SIG-M5 (cell line): Measurements from ENCODE around the gene KRT32.
"Not testable (repeated sequence)": the region's sequence is repeated elsewhere in the genome, so short reads cannot be mapped to it uniquely, and the experiment has no call there.

Experiments used
- DNase-seq: peaks from one replicate; lab custom pipeline; 2025; lab: John Stamatoyannopoulos, UW

Gene KRT32

DNA sequence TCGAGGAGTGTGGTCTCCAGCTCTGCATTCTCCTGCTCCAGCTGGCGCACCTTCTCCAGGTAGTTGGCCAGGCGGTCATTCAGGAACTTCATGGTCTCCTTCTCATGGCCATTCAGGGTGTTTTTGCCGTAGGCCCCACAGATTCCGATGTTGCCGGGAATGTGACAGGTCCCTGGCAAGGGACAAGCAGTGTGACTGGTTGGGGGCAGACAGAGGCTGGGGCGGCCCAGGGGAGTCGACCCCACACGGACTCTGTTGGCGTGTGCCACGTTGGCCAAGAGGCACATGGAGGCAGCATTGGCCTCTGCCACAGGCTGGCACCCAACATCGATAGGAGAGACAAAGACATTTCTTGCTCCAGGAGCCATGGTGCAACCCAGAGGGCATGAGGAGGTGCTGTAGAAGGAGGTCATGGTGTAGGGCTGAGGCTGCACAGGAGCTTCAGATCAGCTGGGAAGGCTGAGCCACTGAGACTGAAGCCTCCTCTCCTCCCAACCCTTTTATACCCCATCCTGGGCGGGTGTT is 43.0 kb downstream of the KRT32 start, which contains the start of gene KRT37:
TSS of gene KRT37 (minus strand) at position 475 of the 525 bp plus-strand sequence. CDS start at position 413, 62 bp downstream.
- no peak for DNase-seq

DNA sequence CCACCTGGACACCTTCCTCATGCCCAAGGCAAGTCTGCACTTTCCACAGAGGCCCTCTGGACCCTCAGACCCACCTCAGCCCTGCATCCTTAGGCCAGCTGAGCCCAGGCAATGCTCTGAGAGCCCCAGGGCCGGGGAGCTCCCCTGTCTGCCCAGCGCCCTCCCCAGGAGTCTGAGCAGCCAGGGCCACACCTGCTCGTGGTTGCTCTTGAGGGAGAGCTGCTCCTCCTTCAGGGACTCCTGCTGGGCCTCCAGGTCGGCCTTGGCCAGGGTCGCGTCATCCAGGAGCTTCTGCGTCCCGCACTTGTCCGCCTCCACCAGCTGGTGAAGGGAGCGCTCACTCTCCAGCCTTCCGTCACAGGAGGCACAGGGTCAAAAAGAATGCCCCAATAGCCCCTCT is 44.6 kb downstream of the KRT32 start:
- DNase-seq = not testable (repeated sequence)

DNA sequence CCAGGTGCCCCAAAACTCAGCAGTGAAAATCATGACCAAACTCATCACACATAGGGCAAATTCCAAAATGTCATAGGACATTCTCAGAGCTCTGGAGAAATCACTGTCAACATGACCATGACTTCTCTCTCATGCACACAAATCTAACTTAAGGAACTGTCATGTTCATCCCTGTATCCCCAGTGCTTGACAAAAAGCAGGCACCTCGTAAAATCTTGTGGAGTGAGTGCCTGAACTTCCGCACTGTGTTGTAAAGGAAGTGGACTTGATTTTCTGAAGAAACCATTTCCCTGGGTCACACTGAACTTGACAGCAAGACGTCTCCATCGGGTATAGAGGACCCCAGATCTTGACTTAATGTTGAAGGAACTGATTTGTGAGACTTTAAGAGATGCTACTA is 45.6 kb downstream of the KRT32 start:
- DNase-seq = no peak

DNA sequence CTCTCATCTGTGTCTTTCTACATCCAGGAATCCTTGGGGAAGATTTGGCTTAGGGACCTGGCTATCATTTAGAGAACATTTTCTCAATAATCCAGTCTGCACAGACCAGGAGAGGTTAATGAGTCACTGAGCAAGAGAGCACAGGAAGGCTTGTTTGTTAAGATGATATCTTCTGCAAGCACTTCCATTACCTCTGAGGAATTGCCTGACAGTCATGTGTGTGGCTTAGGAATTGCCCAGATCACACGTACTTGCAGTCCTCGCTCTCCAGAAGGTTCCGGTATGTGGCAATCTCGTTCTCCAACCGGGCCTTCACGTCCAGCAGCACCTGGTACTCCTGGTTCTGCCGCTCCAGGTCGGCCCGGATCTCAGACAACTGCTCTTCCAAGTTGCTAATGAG is 46.1 kb downstream of the KRT32 start:
- no peak for DNase-seq

- no peak for DNase-seq
Observed at GRCh38 chr17:41420134-41420533, 47.1 kb downstream of the KRT32 start.

GRCh38 chr17:41419716-41420115 is 47.5 kb downstream of the KRT32 start:
- no peak for DNase-seq

DNA sequence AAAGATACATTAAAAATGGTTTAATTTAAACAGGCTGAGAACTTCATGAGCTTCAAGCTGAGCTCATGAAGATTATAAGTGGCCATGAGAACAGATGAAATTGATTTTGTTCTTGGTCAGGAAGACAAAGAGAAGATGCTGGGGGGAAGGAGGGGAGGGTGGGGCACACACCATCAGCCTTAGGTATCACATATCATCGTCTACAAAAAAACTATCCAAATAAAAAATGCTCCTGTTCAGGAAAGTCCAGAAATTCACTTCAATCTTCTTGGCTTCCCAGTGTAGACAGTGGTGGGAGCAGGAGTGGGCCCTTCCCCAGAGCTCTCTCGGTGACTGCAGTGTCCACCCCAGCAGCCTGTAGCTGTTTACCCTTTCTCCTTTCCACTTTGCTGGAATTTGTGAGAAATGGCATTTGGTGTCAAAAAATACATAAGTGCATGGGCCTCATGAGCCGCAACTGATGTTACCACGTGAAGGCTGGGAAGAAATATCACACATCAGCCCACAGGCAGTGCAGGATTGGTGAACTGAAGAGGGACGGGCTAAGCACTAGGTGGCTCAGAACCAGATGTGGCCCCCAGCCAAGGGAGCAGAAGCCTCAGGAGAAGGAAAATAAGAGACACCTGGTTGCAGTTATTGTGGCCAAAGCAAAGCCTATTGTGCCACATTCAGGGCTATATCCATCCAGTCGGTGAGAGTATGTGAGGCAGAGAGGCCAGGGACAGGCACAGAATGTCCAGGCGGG is 48.9 kb downstream of the KRT32 start:
- no peak for DNase-seq

GRCh38 chr17:41417576-41418015 is 49.6 kb downstream of the KRT32 start:
- DNase-seq = no peak

DNA sequence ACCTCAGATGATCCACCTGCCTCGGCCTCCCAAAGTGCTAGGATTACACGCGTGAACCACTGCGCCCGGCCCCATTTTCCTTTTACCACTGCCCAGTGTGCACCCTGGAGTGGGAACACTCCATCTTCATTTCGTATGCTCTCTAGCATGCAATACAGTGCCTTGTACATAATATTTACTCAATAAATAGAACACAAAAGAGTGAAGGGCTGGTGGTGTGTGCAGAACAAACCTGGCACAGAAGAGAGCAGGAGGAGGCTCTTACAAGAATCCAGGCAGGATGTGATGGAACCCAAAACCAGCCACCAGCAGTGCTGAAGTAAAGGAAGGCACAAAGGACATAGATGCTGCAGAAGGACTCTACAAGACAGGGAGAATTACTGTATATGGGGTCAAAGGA is 50.1 kb downstream of the KRT32 start:
- DNase-seq = no peak

GRCh38 chr17:41416479-41416878 is 50.7 kb downstream of the KRT32 start:
- DNase-seq = no peak

DNA sequence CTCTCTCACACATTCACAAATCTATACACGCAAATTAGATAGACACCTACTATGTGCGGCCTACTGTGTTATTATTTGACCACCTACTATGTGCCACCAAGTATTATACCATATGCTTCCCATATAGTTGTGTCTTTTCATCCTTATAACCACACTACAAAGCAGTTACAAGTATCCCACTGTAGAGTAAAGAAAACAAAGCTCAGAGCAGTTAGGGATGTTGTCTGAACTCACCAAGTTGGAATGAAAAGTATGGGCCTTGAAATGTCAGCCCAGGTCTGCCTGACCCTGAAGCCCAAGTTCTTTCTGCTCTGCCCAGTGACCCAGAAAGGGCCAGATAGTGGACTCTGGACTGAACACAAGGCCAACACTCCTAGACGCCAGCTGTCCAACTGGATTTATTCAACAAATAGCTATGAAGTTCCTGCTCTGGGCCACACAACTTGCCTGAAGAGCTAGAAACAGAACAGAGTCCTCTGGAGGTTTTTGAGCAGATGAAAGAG is 51.3 kb downstream of the KRT32 start:
- DNase-seq = no peak

- no peak for DNase-seq
Observed at GRCh38 chr17:41415411-41415810, 51.8 kb downstream of the KRT32 start.

GRCh38 chr17:41413982-41414381 is 53.2 kb downstream of the KRT32 start:
- no peak for DNase-seq

DNA sequence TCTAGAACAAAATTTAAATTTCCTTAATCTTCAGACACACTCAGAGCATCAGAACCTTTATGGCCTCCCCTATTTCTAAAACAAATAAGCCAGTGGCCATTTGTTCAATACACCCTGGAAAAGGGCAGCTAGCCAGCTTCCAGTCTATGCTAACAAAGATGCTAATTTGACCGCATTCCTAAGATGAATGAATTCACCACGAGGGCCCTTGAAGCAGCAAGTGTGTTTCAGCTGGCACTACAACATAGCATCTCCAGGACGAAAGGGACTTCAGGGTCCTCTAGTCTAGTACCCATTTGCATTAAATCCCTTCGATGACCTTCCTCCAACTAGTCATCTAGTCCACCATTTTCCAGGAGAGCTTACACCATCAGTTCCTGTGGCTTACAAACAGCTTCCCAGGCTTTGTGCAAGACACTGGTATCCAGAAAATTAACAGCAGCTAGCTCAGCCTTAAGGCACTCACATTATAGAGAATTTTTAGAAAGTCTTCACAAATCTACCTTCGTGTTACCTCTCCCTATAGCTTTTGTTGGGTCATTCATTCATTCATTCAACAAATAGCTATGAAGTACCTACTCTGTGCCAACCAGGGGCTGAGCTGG is 53.7 kb downstream of the KRT32 start:
- no peak for DNase-seq

GRCh38 chr17:41411072-41411840 is 55.9 kb downstream of the KRT32 start:
- DNase-seq = no peak
